Forelimb muscle (tissue), 1 donor: ENCODE data around the gene KLHL29. TPM values are rescaled to one million over a fixed set of nuclear protein-coding genes. Genes with fewer than 3 reads are reported as not detected.

Experiments
- DNase-seq: peaks from one replicate; pipeline ENCODE4 v3.0.0-alpha.2; 2013; ENCODE audit warnings: low read depth
- polyA plus RNA-seq: library from polyadenylated mRNA; unstranded; fragments of 120-200 nt; gene quantifications from one replicate; pipeline ENCODE4 v1.2.1, GENCODE V29; 2013; ENCODE audit not compliant: insufficient read length

KLHL29 gene
- polyA plus RNA-seq, 1 donor, result 7.3 TPM

GRCh38 chr2:23448906-23449305 lies 63.9 kb downstream of the KLHL29 start:
- DNase-seq, result no peak

DNA sequence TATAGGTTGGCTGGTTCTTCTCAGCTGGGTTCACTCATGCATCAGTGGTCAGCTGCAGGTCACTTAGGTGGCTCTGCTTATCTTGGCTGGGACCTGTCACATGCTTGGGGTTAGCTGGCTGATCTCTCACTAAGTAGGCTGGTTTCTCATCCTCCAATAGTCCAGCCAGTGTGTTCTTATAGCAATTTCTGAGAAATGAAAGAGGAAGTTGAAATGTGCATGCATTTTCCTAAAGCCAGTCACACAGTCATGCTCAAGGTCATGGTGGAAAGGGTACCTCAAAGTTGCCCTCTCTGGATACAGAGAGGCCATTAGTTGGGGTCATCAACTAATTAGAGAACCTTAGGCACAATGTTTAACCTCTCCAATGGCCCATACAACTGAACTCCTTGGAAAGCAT lies 64.4 kb downstream of the KLHL29 start:
- no peak for DNase-seq

DNA sequence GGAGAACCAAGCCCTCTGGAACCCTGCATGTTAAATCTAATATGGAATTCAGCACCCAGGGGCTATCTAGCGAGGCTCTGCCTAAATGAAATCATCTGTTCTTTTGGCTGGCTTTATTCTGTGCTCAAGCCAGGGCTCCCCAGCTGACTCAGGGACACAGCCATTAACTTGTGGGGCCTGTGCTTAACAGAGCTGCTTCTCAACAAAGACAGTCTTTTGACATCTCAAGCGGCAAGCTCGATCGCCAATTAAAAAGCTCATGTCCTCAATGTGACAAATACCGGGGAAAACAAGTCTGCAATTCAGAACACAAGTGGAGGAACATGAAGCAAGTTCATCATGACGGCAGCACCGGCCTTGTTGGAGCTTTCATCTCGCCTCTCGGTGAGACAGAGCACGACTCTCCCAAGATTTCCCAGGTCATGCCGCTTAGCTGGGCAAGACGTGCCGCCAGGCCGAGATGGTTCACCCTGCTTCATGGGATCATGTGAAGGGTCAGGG lies 64.9 kb downstream of the KLHL29 start:
- DNase-seq, result no peak

GRCh38 chr2:23452372-23452771 lies 67.4 kb downstream of the KLHL29 start:
- no peak for DNase-seq

- DNase-seq, result no peak
Observed at GRCh38 chr2:23452853-23453420, 68.0 kb downstream of the KLHL29 start.

GRCh38 chr2:23453432-23453831 lies 68.5 kb downstream of the KLHL29 start:
- no peak for DNase-seq

DNA sequence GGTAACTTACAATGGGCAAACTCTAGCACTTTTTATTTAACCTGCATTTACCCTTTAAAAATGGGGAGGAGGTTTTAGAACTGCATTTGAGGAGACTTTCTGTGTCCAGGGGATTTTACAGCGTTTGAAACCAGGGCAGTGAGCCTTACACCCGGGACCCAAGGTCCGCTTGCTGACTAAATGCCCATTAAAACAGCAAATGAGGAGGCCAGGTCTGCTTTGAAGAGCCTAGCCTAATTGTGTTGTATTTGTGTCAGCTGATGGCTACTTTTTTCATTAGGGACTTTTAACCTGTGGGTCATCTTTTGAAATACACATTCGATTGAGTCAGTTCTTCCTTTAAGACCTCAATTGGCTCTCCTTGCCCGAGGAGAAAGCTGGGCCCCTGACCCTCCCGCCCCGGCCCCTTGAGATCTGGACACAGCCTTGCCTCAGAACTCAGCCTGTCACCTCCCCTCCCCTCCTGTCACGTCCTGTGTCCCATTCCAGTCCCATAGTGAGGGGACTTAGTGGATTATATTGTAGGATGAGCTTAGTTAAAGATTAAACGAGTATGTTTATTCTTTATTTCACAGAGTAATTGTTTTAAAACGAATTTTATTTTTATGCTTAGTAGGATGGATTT lies 69.0 kb downstream of the KLHL29 start:
- DNase-seq, result no peak

DNA sequence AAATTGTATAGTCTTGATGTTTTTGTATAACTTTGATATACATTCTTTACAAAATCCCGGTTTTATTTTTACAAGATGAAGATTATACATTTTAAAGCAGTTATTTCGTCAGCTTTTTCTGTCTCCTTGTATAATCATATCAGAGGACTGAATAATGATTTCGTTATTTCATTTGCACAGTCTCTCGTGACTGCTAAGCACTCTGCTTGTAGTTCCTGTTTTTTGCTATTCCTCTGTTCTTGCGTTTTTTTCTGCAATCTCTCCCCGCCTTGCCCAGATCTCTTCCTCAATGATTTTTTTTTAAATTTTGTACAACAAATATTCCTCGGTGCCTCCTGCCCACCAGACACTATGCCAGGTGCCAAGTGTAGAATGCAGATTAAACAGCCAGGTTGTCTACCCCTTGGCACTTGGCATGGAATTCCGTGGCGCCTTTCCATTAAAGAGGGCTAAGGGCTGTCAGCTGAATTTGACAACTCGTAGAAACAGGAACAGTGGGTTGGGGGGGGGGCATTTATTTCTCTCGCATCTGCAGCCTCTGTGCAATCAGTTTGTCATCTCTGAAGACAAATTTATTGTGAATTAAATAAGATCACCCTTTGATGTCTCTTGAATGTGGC lies 69.6 kb downstream of the KLHL29 start:
- no peak for DNase-seq

- no peak for DNase-seq
Observed at GRCh38 chr2:23456396-23456795, 71.4 kb downstream of the KLHL29 start.

DNA sequence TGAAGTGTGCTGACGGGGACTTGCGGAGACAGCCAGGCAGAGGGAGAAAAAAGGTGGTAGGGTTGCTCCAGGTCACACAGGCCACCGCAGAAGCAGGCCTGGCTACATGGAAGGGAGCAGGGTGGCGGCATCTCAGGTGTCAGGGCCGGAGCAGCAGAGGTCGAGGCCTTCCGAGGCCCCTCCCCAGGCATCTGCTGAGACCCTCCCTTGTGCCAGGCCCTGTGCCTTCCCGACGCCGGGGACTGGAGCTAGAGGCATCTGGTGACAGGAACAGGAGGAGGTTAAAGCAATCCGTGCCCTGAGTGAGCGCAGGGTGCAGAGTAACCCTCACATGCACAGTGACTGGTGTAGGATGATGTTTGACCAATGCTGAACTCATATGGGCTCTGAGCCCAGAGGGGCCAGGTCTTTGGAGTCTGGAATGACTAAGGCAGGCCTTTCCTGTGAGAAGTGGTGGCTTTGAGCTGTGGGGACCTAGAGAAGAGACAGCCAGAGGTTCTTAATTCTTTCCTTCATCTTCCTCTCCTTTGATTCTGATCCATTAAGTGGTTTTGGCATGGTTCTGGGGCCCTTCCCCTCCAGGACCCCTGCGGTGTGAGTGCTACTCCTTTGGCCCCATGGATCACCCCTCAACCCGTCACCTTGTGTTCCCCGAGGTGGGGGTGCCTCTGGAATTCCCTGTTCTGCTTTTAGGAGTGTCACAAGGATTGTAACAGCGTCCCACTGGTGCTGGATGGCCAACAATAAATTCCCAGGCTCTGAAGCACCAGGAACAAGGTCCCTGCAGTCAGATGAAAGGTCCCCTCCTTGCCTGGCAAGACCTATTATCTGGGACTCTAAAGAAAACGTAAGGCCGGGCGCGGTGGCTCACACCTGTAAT lies 72.1 kb downstream of the KLHL29 start:
- DNase-seq, result no peak

DNA sequence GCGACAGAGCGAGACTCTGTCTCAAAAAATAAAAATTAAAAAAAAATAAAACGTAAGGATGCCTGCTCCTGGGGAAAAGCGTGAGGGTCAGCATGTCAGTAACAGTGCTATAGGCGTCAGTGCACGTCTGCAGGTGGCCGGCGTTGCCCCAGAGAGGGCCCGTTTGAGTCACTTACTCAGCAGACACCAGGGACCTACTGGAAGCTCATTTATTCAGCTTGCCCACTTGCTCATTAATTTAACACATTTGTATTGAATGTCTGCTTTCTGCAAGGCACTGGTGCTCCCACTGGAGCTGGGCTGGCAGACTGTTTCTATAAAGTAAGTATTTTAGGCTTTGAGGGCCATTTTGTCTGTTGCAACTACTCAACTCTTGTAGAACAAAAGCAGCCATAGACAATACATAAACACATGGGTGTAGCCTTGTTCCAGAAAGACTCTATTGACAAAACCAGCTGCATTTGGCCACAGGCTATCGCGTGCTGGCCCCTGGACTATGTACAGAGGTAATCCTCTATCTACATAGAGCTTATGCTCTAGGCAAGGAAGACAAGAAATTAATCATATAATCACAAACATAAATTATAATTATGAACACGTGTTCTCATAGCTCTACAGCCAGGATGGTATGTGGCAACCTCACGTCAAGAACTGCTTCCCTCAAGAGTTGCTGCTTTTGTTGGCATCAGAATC lies 73.2 kb downstream of the KLHL29 start:
- DNase-seq, result no peak

GRCh38 chr2:23459032-23459431 lies 74.1 kb downstream of the KLHL29 start:
- no peak for DNase-seq

DNA sequence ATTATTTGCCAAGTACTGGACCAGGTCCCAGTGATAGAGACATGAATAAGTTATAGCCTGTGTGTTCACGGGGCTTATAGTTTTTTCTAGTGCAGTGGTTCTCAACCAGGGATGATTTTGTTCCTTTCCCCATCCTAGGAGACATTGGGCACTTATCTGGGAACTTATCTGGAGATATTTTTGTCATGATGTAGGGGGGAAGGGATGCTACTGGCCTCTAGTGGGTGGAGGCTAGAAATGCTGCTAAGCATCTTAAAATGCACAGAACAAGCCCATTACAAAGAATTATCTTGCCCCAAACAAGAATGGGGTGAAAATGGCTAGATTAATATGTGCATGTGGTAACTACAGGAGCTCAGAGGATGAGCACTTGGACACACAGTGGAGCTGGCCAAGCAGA lies 75.2 kb downstream of the KLHL29 start:
- DNase-seq, result no peak

DNA sequence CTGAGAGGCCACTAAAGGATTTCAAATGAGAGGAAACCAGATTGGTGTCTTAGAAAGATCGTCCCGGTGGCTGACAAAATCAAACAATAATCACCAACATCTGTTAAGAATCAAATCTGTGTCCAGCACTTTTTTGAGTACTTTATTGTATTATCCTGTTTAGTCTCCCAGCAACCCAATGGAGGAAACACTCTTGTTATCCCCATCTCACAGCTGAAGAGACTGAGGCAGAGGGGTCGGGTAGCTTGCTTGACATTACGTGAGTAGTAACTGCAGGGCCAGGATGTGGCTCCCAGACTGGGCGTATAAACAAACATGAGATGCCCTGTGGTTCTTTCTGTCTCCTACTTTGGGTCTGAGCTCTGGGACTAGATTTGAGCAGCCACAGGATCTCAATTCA lies 76.0 kb downstream of the KLHL29 start:
- DNase-seq, result no peak

DNA sequence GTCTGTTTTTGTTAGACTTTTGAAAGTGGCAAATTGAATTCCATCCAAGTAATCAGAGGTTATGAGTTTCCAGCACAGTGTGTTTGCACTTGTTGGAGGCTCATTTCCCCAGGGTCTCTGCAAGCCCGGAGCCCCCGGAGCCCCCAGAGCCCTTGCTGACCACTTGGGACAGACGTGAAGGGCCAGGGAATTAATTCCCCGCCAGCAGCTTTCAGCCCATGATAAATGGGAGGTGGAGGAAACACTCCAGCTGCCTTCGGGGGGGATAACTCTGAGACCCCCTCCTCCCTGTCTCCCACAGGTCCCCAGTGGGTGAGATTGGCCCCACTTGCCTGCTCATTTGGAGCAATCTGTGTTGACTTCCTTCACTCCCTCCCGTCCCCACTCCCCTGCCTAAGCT lies 79.2 kb downstream of the KLHL29 start:
- DNase-seq, result no peak

- DNase-seq, result no peak
Observed at GRCh38 chr2:23464905-23465537, 80.0 kb downstream of the KLHL29 start.

- DNase-seq, result no peak
Observed at GRCh38 chr2:23465936-23466335, 81.0 kb downstream of the KLHL29 start.

DNA sequence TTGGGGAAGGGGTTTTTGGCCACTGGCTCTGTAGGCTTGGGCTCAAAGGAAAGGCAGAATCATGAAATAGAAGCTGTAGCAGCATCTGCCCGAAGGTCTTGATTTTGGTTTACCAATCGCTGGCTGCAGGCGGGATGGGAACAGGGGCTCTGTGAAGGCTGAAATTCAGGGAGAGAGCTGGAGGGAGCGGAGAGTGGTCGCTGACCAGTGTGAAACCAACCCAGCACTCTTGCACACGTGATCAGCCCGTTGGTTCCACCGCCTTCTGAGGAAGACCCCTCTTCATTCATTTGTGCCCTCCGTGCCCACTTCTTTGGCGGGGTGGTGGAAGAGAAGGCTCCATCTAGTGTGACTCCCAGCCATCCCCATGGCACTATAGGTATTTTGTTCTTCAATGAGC lies 82.6 kb downstream of the KLHL29 start:
- DNase-seq, result no peak

DNA sequence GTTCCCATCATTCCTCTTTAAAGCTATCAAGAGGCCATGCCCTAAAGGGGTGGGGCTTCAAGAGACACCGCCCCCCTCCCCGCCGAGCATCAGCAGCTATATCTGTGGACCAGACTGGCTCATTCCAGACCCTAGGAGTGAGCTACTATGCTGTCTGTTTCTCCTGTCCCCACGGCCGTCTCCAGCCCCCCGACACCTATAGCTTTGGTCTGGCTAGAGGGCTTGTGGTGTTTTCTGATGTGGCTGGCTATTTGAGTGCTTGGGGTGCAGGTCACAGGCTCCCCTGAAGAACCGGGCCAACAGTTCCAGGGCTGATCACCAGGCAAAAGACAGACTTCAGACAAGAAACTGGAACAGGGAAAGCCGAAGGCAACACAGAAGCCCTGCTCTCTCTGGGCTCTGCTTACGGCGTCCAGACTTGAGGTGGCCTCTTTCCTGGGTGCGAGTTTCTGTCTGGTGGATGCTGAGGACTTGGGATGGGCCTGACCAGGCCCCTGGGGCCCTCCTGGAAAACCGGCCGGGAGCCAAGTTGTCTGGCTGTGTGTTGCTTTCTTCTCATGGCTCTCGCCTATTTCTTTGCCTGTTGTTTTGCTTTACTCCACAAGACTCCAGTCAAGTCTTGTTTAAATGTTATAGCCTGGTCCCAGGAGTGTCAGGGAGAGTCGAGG lies 83.6 kb downstream of the KLHL29 start:
- DNase-seq, result no peak

DNA sequence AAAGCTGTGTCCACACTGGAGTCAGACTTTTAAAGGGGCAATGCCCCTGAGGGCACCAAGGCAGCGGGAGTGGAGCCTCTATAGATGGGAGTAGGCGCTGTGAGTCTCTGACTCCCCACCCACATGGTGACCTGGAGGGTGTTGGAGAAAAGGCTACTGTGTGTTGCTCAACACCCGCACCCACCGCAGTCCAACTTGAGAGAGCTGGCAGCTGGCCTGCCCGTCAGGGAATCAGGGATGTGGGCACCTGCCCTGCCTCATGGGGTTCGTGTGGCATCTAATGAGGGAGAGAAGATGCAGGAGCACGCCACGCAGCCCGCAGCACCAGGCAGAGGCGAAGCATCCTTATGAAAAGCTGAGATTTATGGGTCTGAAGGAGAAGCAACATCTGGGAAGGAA lies 84.2 kb downstream of the KLHL29 start:
- no peak for DNase-seq

GRCh38 chr2:23475036-23475435 lies 90.1 kb downstream of the KLHL29 start:
- DNase-seq, result no peak
